GM12878 (cell line): Measurements from ENCODE around the gene CPT2. TPM values are rescaled to one million over a fixed set of nuclear protein-coding genes. Genes with fewer than 3 reads are reported as not detected.

Experiments used
- ATAC-seq: fragments of 200-7000 bp; cut with Tn5 transposase; 3 replicates; pipeline ENCODE4 v1.9.1; 2020; ENCODE audit warnings: mild to moderate bottlenecking, moderate library complexity
- Bru-seq: library from RNA; stranded (reverse); fragments of 400-500 nt; gene quantifications from one replicate; lab custom pipeline; 2021; lab: Mats Ljungman, UMichigan
- BruChase-seq, 2 experiments: library from RNA; stranded (reverse); fragments of 400-500 nt; gene quantifications; one replicate each; lab custom pipeline; 2021; lab: Mats Ljungman, UMichigan
- BruUV-seq: library from RNA; stranded (reverse); fragments of 400-500 nt; replicated peaks from 2 replicates; lab custom pipeline; 2021; lab: Mats Ljungman, UMichigan
- CTCF ChIA-PET: fragments of 300-600 bp; sonication (Branson Sonifier 250); formaldehyde crosslinking; extraction: SDS; loops from one replicate; lab custom pipeline; 2021; ENCODE audit warnings: inconsistent platforms; lab: Yijun Ruan, JAX
- POLR2A ChIA-PET: fragments of 350-600 bp; formaldehyde crosslinking; extraction: SDS; loops from one replicate; lab custom pipeline; 2021; ENCODE audit warnings: inconsistent platforms; lab: Charles Lee
- RAD21 ChIA-PET: fragments of 300-600 bp; sonication (Branson Sonifier 250); formaldehyde crosslinking; loops from one replicate; lab custom pipeline; 2023; ENCODE audit warnings: antibody characterized with exemption; ENCODE audit not compliant: unreplicated experiment; lab: Charles Lee
- SMC1A ChIA-PET: fragments of 300-600 bp; sonication (Branson Sonifier 250); formaldehyde crosslinking; loops from one replicate; lab custom pipeline; 2023; ENCODE audit not compliant: unreplicated experiment, uncharacterized antibody; lab: Charles Lee
- DNase-seq: peaks from one replicate; pipeline ENCODE4 v3.0.0-alpha.2; 2011; ENCODE audit warnings: low read depth, low spot score
- FAIRE-seq: peaks from 3 replicates; lab custom pipeline; 2011; peaks lifted over from hg19 to GRCh38; lab: Jason Lieb, UNC
- H2AFZ ChIP-seq: 2 replicates; pipeline ENCODE4 v1.6.0; 2011; ENCODE audit warnings: low read depth, low read length, control low read depth; ENCODE audit not compliant: control insufficient read depth
- H3K27ac ChIP-seq: 2 replicates; pipeline ENCODE4 v1.5.1; 2011; ENCODE audit warnings: control low read depth; ENCODE audit not compliant: control insufficient read depth, insufficient read depth
- H3K27me3 ChIP-seq, 2 experiments: replicated peaks in 1 of 2; 2 replicates each; pipeline versions ENCODE4 v1.6.0 to v1.6.1; 2011; ENCODE audit warnings: low read length in 1 of 2; ENCODE audit not compliant: control insufficient read depth in 2 of 2, insufficient read depth in 2 of 2
- H3K36me3 ChIP-seq, 2 experiments: 2 replicates each; pipeline ENCODE4 v1.5.1; 2011; ENCODE audit warnings: low read length in 1 of 2; ENCODE audit not compliant: control insufficient read depth in 2 of 2, insufficient read depth in 2 of 2
- H3K4me1 ChIP-seq: 2 replicates; pipeline ENCODE4 v1.6.1; 2011; ENCODE audit warnings: mild to moderate bottlenecking, low read length, moderate library complexity, mixed read lengths; ENCODE audit not compliant: control insufficient read depth, insufficient read depth
- H3K4me2 ChIP-seq: 2 replicates; pipeline ENCODE4 v1.6.0; 2011; ENCODE audit warnings: control low read depth; ENCODE audit not compliant: control insufficient read depth, insufficient read depth
- H3K4me3 ChIP-seq: fragments of 200-600 bp; sonication (generic); 2 replicates; pipeline ENCODE4 v1.5.1; 2016
- H3K79me2 ChIP-seq: 2 replicates; pipeline ENCODE4 v1.6.0; 2011; ENCODE audit warnings: low read length; ENCODE audit not compliant: control insufficient read depth, insufficient read depth
- H3K9ac ChIP-seq: 2 replicates; pipeline ENCODE4 v1.8.0; 2011; ENCODE audit warnings: low read length, control low read depth, mixed read lengths; ENCODE audit not compliant: control insufficient read depth, insufficient read depth
- H3K9me3 ChIP-seq: replicated peaks from 3 replicates; pipeline ENCODE4 v1.5.1; 2011; ENCODE audit warnings: mild to moderate bottlenecking, low read length; ENCODE audit not compliant: control insufficient read depth, insufficient read depth
- H4K20me1 ChIP-seq: 2 replicates; pipeline ENCODE4 v1.6.0; 2011; ENCODE audit not compliant: control insufficient read depth, insufficient read depth
- JUNB ChIP-seq: IDR thresholded peaks from 2 replicates; pipeline ENCODE4 v1.6.1; 2016; ENCODE audit warnings: antibody characterized with exemption, mild to moderate bottlenecking
- NFXL1 ChIP-seq: fragments of 450-650 bp; IDR thresholded peaks from 2 replicates; pipeline ENCODE4 v1.6.1; 2017; ENCODE audit warnings: antibody characterized with exemption, mild to moderate bottlenecking, borderline replicate concordance
- POLR2AphosphoS5 ChIP-seq: IDR thresholded peaks from 2 replicates; pipeline ENCODE4 v1.6.1; 2011; ENCODE audit warnings: mild to moderate bottlenecking, low read length, inconsistent platforms
- RELA ChIP-seq: fragments of 450-650 bp; IDR thresholded peaks from 2 replicates; pipeline ENCODE4 v1.8.0; 2014; ENCODE audit warnings: borderline replicate concordance; ENCODE audit not compliant: partially characterized antibody
- SIN3A ChIP-seq: IDR thresholded peaks from 2 replicates; pipeline ENCODE4 v1.6.1; 2012; ENCODE audit warnings: low read depth, low read length, improper control_type of control experiment
- SMAD5 ChIP-seq: IDR thresholded peaks from 2 replicates; pipeline ENCODE4 v1.6.1; 2016; ENCODE audit warnings: antibody characterized with exemption, low read depth
- SMC3 ChIP-seq: IDR thresholded peaks from 2 replicates; pipeline ENCODE4 v1.6.1; 2011; ENCODE audit warnings: low read length, improper control_type of control experiment, borderline replicate concordance
- SPI1 ChIP-seq: IDR thresholded peaks from 2 replicates; pipeline ENCODE4 v1.6.1; 2011; ENCODE audit warnings: low read depth, mild to moderate bottlenecking, low read length, moderate library complexity, borderline replicate concordance; ENCODE audit not compliant: insufficient read depth
- SREBF1 ChIP-seq: IDR thresholded peaks from 2 replicates; pipeline ENCODE4 v1.6.1; 2012; ENCODE audit warnings: mild to moderate bottlenecking, low read length
- SRF ChIP-seq, 2 experiments: IDR thresholded peaks; 2 replicates each; pipeline ENCODE4 v1.6.1; 2011; ENCODE audit warnings: low read depth in 2 of 2, low read length in 2 of 2, mild to moderate bottlenecking in 1 of 2, moderate library complexity in 1 of 2
- STAT1 ChIP-seq: fragments of 450-650 bp; conservative IDR thresholded peaks from 2 replicates; pipeline ENCODE4 v1.6.1; 2014; ENCODE audit warnings: antibody characterized with exemption, mild to moderate bottlenecking
- YY1 ChIP-seq: IDR thresholded peaks from 2 replicates; pipeline ENCODE4 v1.6.1; 2011; ENCODE audit warnings: low read depth, mild to moderate bottlenecking, low read length
- ZNF217 ChIP-seq: fragments of 450-650 bp; IDR thresholded peaks from 2 replicates; pipeline ENCODE4 v1.6.1; 2017; ENCODE audit warnings: antibody characterized with exemption, mild to moderate bottlenecking
- ZNF274 ChIP-seq: IDR thresholded peaks from one replicate; pipeline ENCODE4 v1.8.0; 2011; ENCODE audit not compliant: insufficient read length, insufficient read depth
- ZSCAN29 ChIP-seq: fragments of 450-650 bp; IDR thresholded peaks from 2 replicates; pipeline ENCODE4 v1.6.1; 2017; ENCODE audit warnings: mild to moderate bottlenecking, moderate library complexity
- WGBS: methylation state at CpG from one replicate; pipeline ENCODE4 v1.1.6; 2016; ENCODE audit warnings: low lambda C conversion rate; ENCODE audit not compliant: insufficient replicate concordance, insufficient coverage; ENCODE audit errors: missing lambda C conversion rate; 5-methylcytosine and 5-hydroxymethylcytosine counted together
- in situ Hi-C: fragments of 300-500 bp; cut with MboI; formaldehyde crosslinking; loops from 9 replicates; pipeline ENCODE4 v1.14.3; 2018; ENCODE audit warnings: mixed read lengths
- intact Hi-C: fragments of 100-400 bp; cut with micrococcal nuclease; formaldehyde crosslinking; loops from one replicate; pipeline ENCODE4 v1.14.2; 2022; ENCODE audit not compliant: unreplicated experiment
- long read RNA-seq, 2 experiments: library from polyadenylated mRNA; unstranded; transcript quantifications; one replicate each; pipeline ENCODE4 v2.0.0, GENCODE V29; 2019 to 2020
- polyA minus RNA-seq, 3 experiments: library from RNA; depleted of rRNA, polyadenylated mRNA; stranded (reverse); fragments of >200 nt; gene quantifications; 2 replicates each; pipeline ENCODE4 v1.2.3, GENCODE V29; 2011
- polyA plus RNA-seq, 11 experiments: library from polyadenylated mRNA; depleted of rRNA in 4 of 11; unstranded in 6 of 11; stranded (reverse) in 5 of 11; fragments of >200 nt; fragmentation: Nextera tagmentation in 4 of 11; fragmentation: Illumina TruSeq in 1 of 11; extraction: Ambion mirVana in 4 of 11; extraction: Trizol in 1 of 11; gene quantifications; 1 replicate in 1 of 11; 2 replicates in 10 of 11; pipeline versions ENCODE4 v1.2.1 to v1.2.3, GENCODE V29; 2011 to 2016; ENCODE audit warnings: inconsistent platforms in 2 of 11, missing spikeins in 2 of 11, low read depth in 1 of 11
- total RNA-seq, 4 experiments: library from RNA; depleted of rRNA in 3 of 4; stranded (reverse); fragments of >200 nt in 3 of 4; fragmentation: Illumina TruSeq in 1 of 4; extraction: Trizol in 1 of 4; gene quantifications; 2 replicates each; pipeline versions ENCODE4 v1.2.1 to v1.2.3, GENCODE V29; 2013 to 2021
- TF ChIP-seq, protein P1 (sequence below): fragments of 450-650 bp; IDR thresholded peaks from 2 replicates; pipeline ENCODE4 v1.6.1; 2018; ENCODE audit warnings: borderline replicate concordance, mild to moderate bottlenecking; ENCODE audit not compliant: partially characterized antibody

Gene CPT2
- 19.9 and 21.9 TPM in 2 replicates for total RNA-seq (2013; cell fraction: nucleolus; rRNA removed)
- total RNA-seq (2014; rRNA removed) (34.6 and 35.1 TPM in 2 replicates), total RNA-seq (2014; rRNA removed; fragmentation: Illumina TruSeq; extraction: Trizol) (21.4 and 23.5 TPM in 2 replicates), total RNA-seq (2021) (26.9 and 29.4 TPM in 2 replicates), polyA plus RNA-seq (2011; rRNA removed) (16.2 and 20.3 TPM in 2 replicates), polyA plus RNA-seq (2014; fragmentation: Illumina TruSeq; extraction: Trizol) (29.6 and 30.8 TPM in 2 replicates), polyA plus RNA-seq (2014; fragmentation: Nextera tagmentation; extraction: Ambion mirVana) (10 to 100 TPM; 10.1 to 10.9 TPM), polyA plus RNA-seq (2014; rRNA removed) (22.4 and 23.1 TPM in 2 replicates), polyA plus RNA-seq (2016; fragmentation: Nextera tagmentation; extraction: Ambion mirVana) (10 to 100 TPM; 33.1 to 36.2 TPM), polyA minus RNA-seq (2011; rRNA and poly(A)+ RNA removed) (20.4 and 22.8 TPM in 2 replicates), Bru-seq, nascent RNA (percentile 71 among the genes with signal in this experiment), BruChase-seq, experiment 1, labeled RNA remaining after a 6-hour chase (percentile 56 among the genes with signal in this experiment), BruChase-seq, experiment 2, labeled RNA remaining after a 2-hour chase (percentile 61 among the genes with signal in this experiment)
- polyA plus RNA-seq (2011; ENCODE audit: low read depth) = 13.1 TPM
- 25.0 and 26.3 TPM in 2 replicates for polyA plus RNA-seq (2011; cell fraction: cytosol; rRNA removed)
- 9.3 and 11.3 TPM in 2 replicates for polyA plus RNA-seq (2011; cell fraction: nucleus; rRNA removed)
- polyA plus RNA-seq (2012) = 15.7 and 18.9 TPM in 2 replicates
- polyA minus RNA-seq (2011; cell fraction: cytosol; rRNA and poly(A)+ RNA removed) = 6.7 and 7.5 TPM in 2 replicates
- 6.2 and 9.5 TPM in 2 replicates for polyA minus RNA-seq (2011; cell fraction: nucleus; rRNA and poly(A)+ RNA removed)
- long read RNA-seq, experiment 1, transcript CPT2-201 (5 exons, 3,094 nt) = major isoform, 14 of 17 reads
- long read RNA-seq, experiment 1, partial matches to known transcripts = 1 of 17 reads
- long read RNA-seq, experiment 1, other reads (novel, unspliced or antisense) = 0 of 17 reads
- long read RNA-seq, experiment 2, full-length matches to known transcripts = 13 of 29 reads
- long read RNA-seq, experiment 2, partial matches to known transcripts = 15 of 29 reads
- long read RNA-seq, experiment 2, other reads (novel, unspliced or antisense) = 1 of 29 reads

DNA sequence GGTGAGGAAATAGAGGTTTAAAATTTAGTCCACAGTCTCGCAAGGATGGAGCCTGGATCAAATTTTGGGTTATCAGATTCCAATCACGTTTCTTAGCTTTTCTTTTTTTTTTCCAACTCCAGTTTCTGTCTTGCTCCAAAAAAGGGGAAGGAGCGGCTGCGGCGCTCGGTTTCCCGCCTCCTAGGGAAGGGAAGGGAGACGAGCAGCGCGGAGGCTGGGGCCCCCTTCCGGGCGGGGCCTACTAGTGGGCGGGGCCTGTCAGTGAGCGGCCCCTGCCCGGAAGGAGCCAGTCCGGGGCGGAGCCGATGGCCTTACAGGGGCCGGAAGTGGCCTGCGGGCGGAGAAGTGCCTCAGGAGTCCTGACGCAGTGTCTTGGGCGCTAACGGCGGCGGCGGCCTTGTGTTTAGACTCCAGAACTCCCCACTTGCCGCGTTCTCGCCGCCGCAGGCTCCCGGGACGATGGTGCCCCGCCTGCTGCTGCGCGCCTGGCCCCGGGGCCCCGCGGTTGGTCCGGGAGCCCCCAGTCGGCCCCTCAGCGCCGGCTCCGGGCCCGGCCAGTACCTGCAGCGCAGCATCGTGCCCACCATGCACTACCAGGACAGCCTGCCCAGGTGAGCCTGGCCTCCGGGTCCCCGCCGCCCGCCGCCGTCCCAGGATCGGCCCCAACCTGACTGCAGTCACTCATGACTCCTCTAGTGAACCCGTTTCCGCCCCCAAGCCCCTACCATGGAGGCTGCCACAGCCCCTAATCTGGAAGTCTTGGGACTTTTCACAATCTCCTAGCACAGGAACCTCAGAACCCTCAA lies at the start of gene CPT2:
Gene CPT2 (plus strand): TSS at position 340 of the 806 bp plus-strand sequence. CDS start 120 bp downstream, at position 460.
- POLR2A ChIA-PET = interaction anchor here (0.6 to 1.7 kb wide), 2 partner anchors 23 to 170 kb away, joined by 3 to 6 read pairs; no protein-coding TSS in a partner anchor
- no TSS peak for BruUV-seq
- no peaks in the 10 kb centered on the region for H3K9me3 ChIP-seq
- RAD21 ChIA-PET = interaction anchor here (1.0 kb wide), 1 partner anchor 194 kb away, joined by 3 read pairs; no protein-coding TSS in a partner anchor
- no peaks in the 10 kb centered on the region for H3K27me3 ChIP-seq
- under 1% methylated on average over 57 of the region's 57 CpGs for WGBS
- H3K9ac ChIP-seq = peak within 1 kb of the TSS; percentile 99
- ATAC-seq (peak; percentile 100), FAIRE-seq (peak; percentile 35), DNase-seq (peak; percentile 48)
- peak within 1 kb of the TSS; percentile 72 for H3K4me3 ChIP-seq
- intact Hi-C loops = loop anchor here (2.0 kb wide), 1 partner anchor 24 kb away; the partner anchor contains the start of gene CZIB
- H3K79me2 ChIP-seq = peaks cover 16% of the 10 kb centered on the region
- peaks cover 2% of the 10 kb centered on the region; the same call in 1 of the 2 replicates for H3K4me1 ChIP-seq
- H3K36me3 ChIP-seq = peaks cover 0 to 4% of the 10 kb centered on the region in 2 experiments; a peak in 1 of 4 replicates
- peak within 1 kb of the TSS; percentile 84 for H2AFZ ChIP-seq
- H3K4me2 ChIP-seq = peak within 1 kb of the TSS; percentile 92
- SMC1A ChIA-PET = interaction anchor here (0.6 kb wide), 1 partner anchor 82 kb away, joined by 4 read pairs; no protein-coding TSS in a partner anchor
- peak within 1 kb of the TSS; percentile 94 for H3K27ac ChIP-seq
- in situ Hi-C loops = loop anchor here (25.0 kb wide), 1 partner anchor 284 kb away; the partner anchor contains the start of gene ECHDC2
- CTCF ChIA-PET = interaction anchor here (0.9 to 1.4 kb wide), 4 partner anchors 10 to 20 kb away, joined by 3 to 8 read pairs (median 4); no protein-coding TSS in a partner anchor
- H4K20me1 ChIP-seq = no peaks in the 10 kb centered on the region
- TF ChIP-seq STAT1 = 0 out of 2 replicates have a peak, but pooled peaks have one; percentile 13
- TF ChIP-seq SMAD5 = 0 out of 2 replicates have a peak, but pooled peaks have one; percentile 57
- TF ChIP-seq, protein P1, sequence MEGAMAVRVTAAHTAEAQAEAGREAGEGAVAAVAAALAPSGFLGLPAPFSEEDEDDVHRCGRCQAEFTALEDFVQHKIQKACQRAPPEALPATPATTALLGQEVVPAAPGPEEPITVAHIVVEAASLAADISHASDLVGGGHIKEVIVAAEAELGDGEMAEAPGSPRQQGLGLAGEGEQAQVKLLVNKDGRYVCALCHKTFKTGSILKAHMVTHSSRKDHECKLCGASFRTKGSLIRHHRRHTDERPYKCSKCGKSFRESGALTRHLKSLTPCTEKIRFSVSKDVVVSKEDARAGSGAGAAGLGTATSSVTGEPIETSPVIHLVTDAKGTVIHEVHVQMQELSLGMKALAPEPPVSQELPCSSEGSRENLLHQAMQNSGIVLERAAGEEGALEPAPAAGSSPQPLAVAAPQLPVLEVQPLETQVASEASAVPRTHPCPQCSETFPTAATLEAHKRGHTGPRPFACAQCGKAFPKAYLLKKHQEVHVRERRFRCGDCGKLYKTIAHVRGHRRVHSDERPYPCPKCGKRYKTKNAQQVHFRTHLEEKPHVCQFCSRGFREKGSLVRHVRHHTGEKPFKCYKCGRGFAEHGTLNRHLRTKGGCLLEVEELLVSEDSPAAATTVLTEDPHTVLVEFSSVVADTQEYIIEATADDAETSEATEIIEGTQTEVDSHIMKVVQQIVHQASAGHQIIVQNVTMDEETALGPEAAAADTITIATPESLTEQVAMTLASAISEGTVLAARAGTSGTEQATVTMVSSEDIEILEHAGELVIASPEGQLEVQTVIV = peak; percentile 46
- TF ChIP-seq SREBF1 = no peak
- peak; percentile 50 for TF ChIP-seq YY1
- no peak for TF ChIP-seq ZNF274
- TF ChIP-seq NFXL1 = 0 out of 2 replicates have a peak, but pooled peaks have one; percentile 53
- TF ChIP-seq ZNF217 = peak; percentile 33; the same call in 1 of the 2 replicates
- peak; percentile 9 for TF ChIP-seq RELA
- TF ChIP-seq POLR2AphosphoS5 = peak; percentile 95
- TF ChIP-seq SMC3 = no peak
- TF ChIP-seq SPI1 = no peak
- TF ChIP-seq JUNB = no peak
- 0 out of 2 replicates have a peak, but pooled peaks have one; percentile 36 for TF ChIP-seq ZSCAN29
- peak; percentile 91 to 96 for TF ChIP-seq SRF (IDR thresholded peaks at IDR 0.05; ENCODE audit: low read depth in 2 of 2, low read length in 2 of 2)
- TF ChIP-seq SIN3A = peak; percentile 68; the same call in 1 of the 2 replicates
